Bronchial epithelial cell (primary cell): ENCODE results near the gene TRIM71. TPM values are rescaled to one million over a fixed set of nuclear protein-coding genes. Genes with fewer than 3 reads are reported as not detected.

ENCODE experiments used
- DNase-seq: peaks from one replicate; pipeline ENCODE4 v3.0.0-alpha.2; 2010; ENCODE audit warnings: low read depth
- FAIRE-seq: peaks from 2 replicates; lab custom pipeline; 2011; peaks lifted over from hg19 to GRCh38; lab: Jason Lieb, UNC
- H3K27me3 ChIP-seq: 2 replicates; pipeline ENCODE4 v1.5.1; 2011; ENCODE audit warnings: low read length; ENCODE audit not compliant: control insufficient read depth, insufficient read depth
- H3K36me3 ChIP-seq: 2 replicates; pipeline ENCODE4 v1.5.1; 2011; ENCODE audit warnings: low read length; ENCODE audit not compliant: control insufficient read depth, insufficient read depth
- H3K4me3 ChIP-seq: 2 replicates; pipeline ENCODE4 v1.5.1; 2011; ENCODE audit warnings: mild to moderate bottlenecking, low read depth, low read length, control low read depth
- CTCF ChIP-seq: IDR thresholded peaks from 2 replicates; pipeline ENCODE4 v1.5.1; 2011; ENCODE audit warnings: mild to moderate bottlenecking, moderate library complexity, low read length, control low read depth, inconsistent platforms; ENCODE audit not compliant: insufficient read depth, severe bottlenecking
- total RNA-seq: library from RNA; depleted of rRNA; stranded (reverse); fragments of >200 nt; gene quantifications from 2 replicates; pipeline ENCODE4 v1.2.1, GENCODE V29; 2014

TRIM71 gene
- total RNA-seq, 1 donor from 2014 or later, result not detected

GRCh38 chr3:32813180-32813579, 4.6 kb upstream of the TRIM71 start:
- no peak for TF ChIP-seq CTCF
- DNase-seq (no peak), FAIRE-seq (no peak)
- no peak overlapping the region for H3K4me3 ChIP-seq
- H3K27me3 ChIP-seq, result peaks cover 16% of the 10 kb centered on the region
- H3K36me3 ChIP-seq, result no peaks in the 10 kb centered on the region

- H3K4me3 ChIP-seq, result no peak overlapping the region
- no peak for FAIRE-seq
- DNase-seq, result no peak
- no peak for TF ChIP-seq CTCF
- H3K36me3 ChIP-seq, result no peaks in the 10 kb centered on the region
- H3K27me3 ChIP-seq, result peaks cover 25% of the 10 kb centered on the region
Measured at GRCh38 chr3:32814361-32814760, 3.4 kb upstream of the TRIM71 start.

- no peak for TF ChIP-seq CTCF
- FAIRE-seq, result no peak
- Histone ChIP-seq H3K36me3 (no peaks in the 10 kb centered on the region), H3K4me3 (no peak overlapping the region), H3K27me3 (peaks cover 37% of the 10 kb centered on the region)
- DNase-seq, result no peak
Measured at GRCh38 chr3:32815841-32816438, 1.9 kb upstream of the TRIM71 start.

- Histone ChIP-seq H3K27me3 (peaks cover 43% of the 10 kb centered on the region), H3K4me3 (no peak overlapping the region), H3K36me3 (no peaks in the 10 kb centered on the region)
- TF ChIP-seq CTCF, result no peak
- FAIRE-seq (no peak), DNase-seq (no peak)
Measured at GRCh38 chr3:32816439-32817256, 1.1 kb upstream of the TRIM71 start.

GRCh38 chr3:32817257-32817557, 590 bp upstream of the TRIM71 start:
- no peak overlapping the region for H3K4me3 ChIP-seq
- DNase-seq (no peak), FAIRE-seq (no peak)
- no peak for TF ChIP-seq CTCF
- H3K36me3 ChIP-seq, result no peaks in the 10 kb centered on the region
- peaks cover 47% of the 10 kb centered on the region for H3K27me3 ChIP-seq
